T-helper 2 cell treated with Interferon-gamma antibody and Interleukin-4, amounts not matched to agents 5 μg/mL and 100 μg/mL, for 36 hours (primary cell): Measurements from ENCODE around the gene RNF138.

Source experiments
- DNase-seq: peaks from one replicate; pipeline ENCODE4 v3.0.0; 2021; ENCODE audit warnings: low spot score
- H3K27ac Mint-ChIP-seq: one replicate; pipeline ENCODE4 v1.8.0; 2021; ENCODE audit warnings: mild to moderate bottlenecking, mixed read lengths
- H3K27me3 Mint-ChIP-seq: one replicate; pipeline ENCODE4 v1.8.0; 2021; ENCODE audit warnings: low read depth, mixed read lengths
- H3K36me3 Mint-ChIP-seq: one replicate; pipeline ENCODE4 v1.8.0; 2021; ENCODE audit warnings: low read depth, mixed read lengths
- H3K4me1 Mint-ChIP-seq: one replicate; pipeline ENCODE4 v1.8.0; 2021; ENCODE audit warnings: low read depth, mixed read lengths
- H3K4me3 Mint-ChIP-seq: one replicate; pipeline ENCODE4 v1.8.0; 2022; ENCODE audit warnings: mild to moderate bottlenecking, moderate library complexity, mixed read lengths
- H3K9me3 Mint-ChIP-seq: one replicate; pipeline ENCODE4 v1.8.0; 2021; ENCODE audit warnings: mixed read lengths

Gene RNF138, protein sequence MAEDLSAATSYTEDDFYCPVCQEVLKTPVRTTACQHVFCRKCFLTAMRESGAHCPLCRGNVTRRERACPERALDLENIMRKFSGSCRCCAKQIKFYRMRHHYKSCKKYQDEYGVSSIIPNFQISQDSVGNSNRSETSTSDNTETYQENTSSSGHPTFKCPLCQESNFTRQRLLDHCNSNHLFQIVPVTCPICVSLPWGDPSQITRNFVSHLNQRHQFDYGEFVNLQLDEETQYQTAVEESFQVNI

GRCh38 chr18:32091724-32092421 is at the start of gene RNF138:
Gene RNF138, plus strand, starts transcription at chr18:32091874. Its CDS starts 903 bp downstream, at chr18:32092777.
- peaks cover 43% of the 10 kb centered on the region for H3K4me1 Mint-ChIP-seq

DNA sequence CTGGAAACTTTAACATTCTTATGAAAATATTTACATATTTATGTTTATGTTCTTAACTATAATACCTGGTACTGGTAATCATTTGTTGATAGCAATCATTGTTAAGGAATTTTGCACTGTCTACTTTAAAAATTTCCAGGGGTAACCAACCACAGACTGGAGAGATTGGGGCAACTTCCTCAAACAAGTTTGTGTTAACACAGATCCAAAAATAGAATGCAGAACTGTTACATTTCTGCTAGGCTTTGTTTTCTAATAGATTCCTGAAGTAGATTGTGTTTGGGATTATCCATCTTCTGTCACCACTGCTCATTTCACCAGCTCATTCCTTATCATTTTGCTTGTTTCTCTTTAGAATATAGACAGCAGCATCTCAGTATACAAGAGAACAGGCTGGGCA is 49.3 kb upstream of the RNF138 start:
- Mint-ChIP-seq H3K9me3 (peaks cover 3% of the 10 kb centered on the region), H3K4me3 (peak overlapping the region; percentile 72), H3K4me1 (peaks cover 44% of the 10 kb centered on the region), H3K27ac (peak overlapping the region; percentile 84), H3K36me3 (peaks cover 74% of the 10 kb centered on the region), H3K27me3 (no peaks in the 10 kb centered on the region)
- no peak for DNase-seq

More at GRCh38 chr18:32091724-32092421, at the start of gene RNF138:
- Mint-ChIP-seq H3K36me3 (peaks cover 42% of the 10 kb centered on the region), H3K9me3 (no peaks in the 10 kb centered on the region), H3K4me3 (peak within 1 kb of the TSS; percentile 95), H3K27ac (peak within 1 kb of the TSS; percentile 96), H3K27me3 (no peaks in the 10 kb centered on the region)
- peak; percentile 86 for DNase-seq

DNA sequence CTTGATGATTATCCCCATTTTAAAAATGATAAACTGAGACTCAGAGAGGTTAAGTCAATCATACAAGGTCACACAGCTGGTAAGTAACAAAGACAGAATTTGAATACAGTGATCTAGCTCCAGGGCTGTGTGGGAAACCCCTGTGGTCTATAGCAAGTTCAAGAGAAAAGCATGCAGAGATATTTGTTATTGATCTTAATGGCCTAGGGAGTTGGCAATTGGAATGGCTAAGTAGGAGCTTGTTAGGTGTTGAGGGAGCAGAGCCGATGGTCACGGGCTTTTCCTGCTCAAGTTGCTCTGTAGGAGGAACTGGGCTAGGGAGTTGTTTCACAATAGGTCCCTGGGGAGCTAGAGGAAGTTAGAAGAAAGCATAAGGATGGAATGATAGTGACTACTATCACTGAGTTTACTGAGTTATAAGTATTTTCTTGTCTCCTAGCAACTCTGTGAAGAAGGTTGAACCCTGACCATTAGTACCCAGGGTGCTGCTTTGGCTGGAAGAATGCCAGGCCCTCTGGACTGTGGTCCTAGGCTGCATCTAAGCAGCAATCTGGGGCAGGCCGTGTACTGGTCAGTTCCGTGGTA is 43.1 kb upstream of the RNF138 start:
- Mint-ChIP-seq H3K9me3 (no peaks in the 10 kb centered on the region), H3K4me3 (peak overlapping the region; percentile 65), H3K36me3 (peaks cover 61% of the 10 kb centered on the region), H3K27me3 (no peaks in the 10 kb centered on the region), H3K27ac (peak overlapping the region; percentile 87), H3K4me1 (peaks cover 39% of the 10 kb centered on the region)
- peak; percentile 20 for DNase-seq

DNA sequence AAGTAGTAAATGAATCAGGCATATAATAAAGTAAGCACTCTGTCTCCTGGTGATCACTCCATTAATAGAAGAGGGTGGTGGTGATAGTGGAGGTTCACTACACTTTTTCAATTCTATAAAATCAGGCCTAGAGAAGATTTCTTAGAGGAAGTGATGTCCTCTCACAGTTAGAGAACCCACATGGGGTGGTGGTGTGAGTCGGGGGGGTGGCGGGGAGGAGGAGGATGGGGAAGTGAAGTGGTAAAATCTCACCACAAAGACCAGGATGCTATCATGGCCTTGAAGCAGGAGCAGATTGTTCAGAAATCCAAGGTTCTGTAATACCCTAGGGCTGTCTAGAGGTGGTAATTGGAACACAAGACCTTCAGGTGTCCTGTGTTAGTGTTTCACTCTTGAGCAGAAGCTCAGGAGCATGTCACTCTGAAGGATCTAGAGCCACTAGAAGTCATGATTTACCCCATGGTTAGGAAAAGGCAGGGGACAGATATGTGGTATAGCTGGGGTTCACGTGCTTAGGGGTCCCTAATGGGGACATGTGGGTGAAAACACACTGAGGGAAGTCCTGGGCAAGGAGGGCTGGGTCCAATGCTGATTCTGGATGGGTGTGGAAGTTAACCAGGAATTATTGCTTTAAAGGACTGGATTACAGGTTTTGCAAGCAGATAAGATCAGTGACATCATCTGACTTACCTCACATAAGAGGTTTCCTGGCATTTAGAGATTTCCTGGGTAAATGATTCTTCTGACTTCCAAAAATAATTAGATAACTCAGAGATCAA is 42.1 kb upstream of the RNF138 start:
- H3K4me1 Mint-ChIP-seq, result peaks cover 42% of the 10 kb centered on the region
- peak overlapping the region; percentile 65 for H3K4me3 Mint-ChIP-seq
- H3K27ac Mint-ChIP-seq, result peak overlapping the region; percentile 87
- peak; percentile 41 for DNase-seq
- H3K36me3 Mint-ChIP-seq, result peaks cover 65% of the 10 kb centered on the region
- no peaks in the 10 kb centered on the region for H3K27me3 Mint-ChIP-seq
- H3K9me3 Mint-ChIP-seq, result no peaks in the 10 kb centered on the region

- no peak overlapping the region for H3K4me3 Mint-ChIP-seq
- H3K36me3 Mint-ChIP-seq, result peaks cover 68% of the 10 kb centered on the region
- no peaks in the 10 kb centered on the region for H3K27me3 Mint-ChIP-seq
Observed at GRCh38 chr18:32056613-32057358, 34.9 kb upstream of the RNF138 start.

GRCh38 chr18:32057624-32058165 is 34.0 kb upstream of the RNF138 start:
- H3K4me3 Mint-ChIP-seq, result no peak overlapping the region
- no peak overlapping the region for H3K27ac Mint-ChIP-seq
- H3K36me3 Mint-ChIP-seq, result peaks cover 66% of the 10 kb centered on the region
- H3K27me3 Mint-ChIP-seq, result no peaks in the 10 kb centered on the region
- peaks cover 50% of the 10 kb centered on the region for H3K4me1 Mint-ChIP-seq
- no peaks in the 10 kb centered on the region for H3K9me3 Mint-ChIP-seq
- DNase-seq, result no peak

More at GRCh38 chr18:32056613-32057358, 34.9 kb upstream of the RNF138 start:
- H3K4me1 Mint-ChIP-seq, result peaks cover 50% of the 10 kb centered on the region
- H3K27ac Mint-ChIP-seq, result no peak overlapping the region
- no peak for DNase-seq
- H3K9me3 Mint-ChIP-seq, result no peaks in the 10 kb centered on the region

DNA sequence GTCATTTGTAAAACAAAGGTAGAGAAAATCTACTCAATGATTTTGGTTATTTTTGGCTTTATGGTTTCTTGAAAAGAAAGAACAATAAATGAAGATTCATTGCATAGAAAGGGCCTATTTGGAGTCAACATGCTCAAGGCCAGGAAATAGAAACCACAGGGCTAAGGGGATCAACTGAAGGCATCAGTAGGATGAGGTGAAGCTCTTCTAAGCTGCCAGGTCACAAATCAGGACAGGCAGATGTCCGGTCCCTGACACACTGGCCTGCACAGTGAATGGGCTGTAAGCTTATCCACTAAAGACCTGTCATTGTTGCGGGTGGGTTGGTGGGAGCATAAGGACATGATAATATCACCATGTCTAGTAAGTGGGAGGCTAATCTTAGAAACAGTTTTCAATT is 31.6 kb upstream of the RNF138 start:
- Mint-ChIP-seq H3K4me1 (peaks cover 45% of the 10 kb centered on the region), H3K4me3 (peak overlapping the region; percentile 18), H3K27me3 (no peaks in the 10 kb centered on the region), H3K27ac (peak overlapping the region; percentile 72), H3K9me3 (no peaks in the 10 kb centered on the region), H3K36me3 (peaks cover 64% of the 10 kb centered on the region)
- DNase-seq, result no peak

GRCh38 chr18:32067375-32068167 is 24.1 kb upstream of the RNF138 start:
- no peak for DNase-seq
- H3K4me3 Mint-ChIP-seq, result no peak overlapping the region
- peaks cover 25% of the 10 kb centered on the region for H3K4me1 Mint-ChIP-seq
- no peaks in the 10 kb centered on the region for H3K9me3 Mint-ChIP-seq
- H3K36me3 Mint-ChIP-seq, result peaks cover 62% of the 10 kb centered on the region
- H3K27me3 Mint-ChIP-seq, result no peaks in the 10 kb centered on the region
- H3K27ac Mint-ChIP-seq, result no peak overlapping the region

GRCh38 chr18:32072321-32072720 is 19.4 kb upstream of the RNF138 start:
- Mint-ChIP-seq H3K27ac (no peak overlapping the region), H3K4me3 (no peak overlapping the region), H3K9me3 (no peaks in the 10 kb centered on the region), H3K27me3 (no peaks in the 10 kb centered on the region), H3K36me3 (peaks cover 57% of the 10 kb centered on the region), H3K4me1 (peaks cover 41% of the 10 kb centered on the region)
- no peak for DNase-seq

DNA sequence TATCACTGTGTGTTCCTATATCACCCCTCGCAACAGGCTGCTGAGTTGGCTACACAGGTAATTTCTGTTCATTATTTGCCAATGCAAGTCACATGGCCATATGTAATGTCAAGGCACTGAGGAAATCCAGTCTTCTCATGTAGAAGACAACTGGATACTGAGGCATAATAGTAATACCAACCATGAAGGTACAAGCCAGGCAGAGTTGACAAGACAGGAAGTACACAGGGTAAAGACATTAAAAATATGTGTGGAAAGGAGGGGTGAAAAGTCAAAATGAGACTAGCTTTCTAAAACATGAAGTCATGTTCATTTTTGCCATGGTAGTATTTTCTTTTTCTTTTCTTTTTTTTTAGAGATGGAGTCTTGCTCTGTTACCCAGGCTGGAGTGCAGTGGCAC is 17.5 kb upstream of the RNF138 start:
- H3K9me3 Mint-ChIP-seq, result no peaks in the 10 kb centered on the region
- H3K27ac Mint-ChIP-seq, result no peak overlapping the region
- peaks cover 36% of the 10 kb centered on the region for H3K4me1 Mint-ChIP-seq
- H3K4me3 Mint-ChIP-seq, result no peak overlapping the region
- no peaks in the 10 kb centered on the region for H3K27me3 Mint-ChIP-seq
- no peak for DNase-seq
- H3K36me3 Mint-ChIP-seq, result peaks cover 52% of the 10 kb centered on the region

- Mint-ChIP-seq H3K9me3 (no peaks in the 10 kb centered on the region), H3K27ac (no peak overlapping the region), H3K36me3 (peaks cover 41% of the 10 kb centered on the region), H3K27me3 (no peaks in the 10 kb centered on the region), H3K4me3 (no peak overlapping the region), H3K4me1 (peaks cover 25% of the 10 kb centered on the region)
- no peak for DNase-seq
Observed at GRCh38 chr18:32078845-32079244, 12.8 kb upstream of the RNF138 start.

GRCh38 chr18:32081881-32082280 is 9.8 kb upstream of the RNF138 start:
- H3K27ac Mint-ChIP-seq, result no peak overlapping the region
- H3K4me1 Mint-ChIP-seq, result peaks cover 39% of the 10 kb centered on the region
- H3K27me3 Mint-ChIP-seq, result no peaks in the 10 kb centered on the region
- H3K36me3 Mint-ChIP-seq, result peaks cover 28% of the 10 kb centered on the region
- no peak overlapping the region for H3K4me3 Mint-ChIP-seq
- H3K9me3 Mint-ChIP-seq, result no peaks in the 10 kb centered on the region
- DNase-seq, result no peak
